ENCODE data around the gene HMGXB3.
"Not testable (repeated sequence)": the region's sequence is repeated elsewhere in the genome, so short reads cannot be mapped to it uniquely, and the experiment has no call there.

GRCh38 chr5:150028047-150028446 lies 27.5 kb downstream of the HMGXB3 start:
- TF ChIP-seq CTCF (IDR thresholded peaks at IDR 0.05; ENCODE audit: low read depth, low read length); MAX (IDR thresholded peaks at IDR 0.05; ENCODE audit: low read depth, low read length); POLR2A (IDR thresholded peaks at IDR 0.05; ENCODE audit: extremely low read depth, insufficient read length): not testable (repeated sequence)
